HG03103 (cell line): ENCODE measurements around the gene CEBPE.

ENCODE experiments used
- ATAC-seq: cut with Tn5 transposase; IDR thresholded peaks from one replicate; pipeline ENCODE4 v1.9.1; 2021; ENCODE audit warnings: low read depth; ENCODE audit not compliant: unreplicated experiment

Gene CEBPE

GRCh38 chr14:23118506-23119362 lies at the start of gene CEBPE:
Gene CEBPE (minus strand): TSS chr14:23119255. CDS start chr14:23119091, 164 bp downstream.
- ATAC-seq: no peak

- ATAC-seq: no peak
Observed at GRCh38 chr14:23168246-23168645, 49.2 kb upstream of the CEBPE start.

GRCh38 chr14:23167116-23167847 lies 48.2 kb upstream of the CEBPE start:
- ATAC-seq: no peak

- no peak for ATAC-seq
Observed at GRCh38 chr14:23164949-23165348, 45.9 kb upstream of the CEBPE start.

GRCh38 chr14:23164250-23164649 lies 45.2 kb upstream of the CEBPE start:
- no peak for ATAC-seq

- no peak for ATAC-seq
Observed at GRCh38 chr14:23163830-23164229, 44.8 kb upstream of the CEBPE start.

- no peak for ATAC-seq
Observed at GRCh38 chr14:23162800-23163199, 43.7 kb upstream of the CEBPE start.

GRCh38 chr14:23162005-23162404 lies 43.0 kb upstream of the CEBPE start:
- ATAC-seq: no peak

GRCh38 chr14:23160924-23161522 lies 42.0 kb upstream of the CEBPE start:
- ATAC-seq: no peak

GRCh38 chr14:23159532-23159931 lies 40.5 kb upstream of the CEBPE start:
- ATAC-seq: no peak

- ATAC-seq: no peak
Observed at GRCh38 chr14:23158779-23159178, 39.7 kb upstream of the CEBPE start.

- ATAC-seq: no peak
Observed at GRCh38 chr14:23154964-23155587, 36.0 kb upstream of the CEBPE start.

- ATAC-seq: no peak
Observed at GRCh38 chr14:23153851-23154796, 35.1 kb upstream of the CEBPE start.

GRCh38 chr14:23151342-23151741 lies 32.3 kb upstream of the CEBPE start:
- ATAC-seq: no peak

- ATAC-seq: no peak
Observed at GRCh38 chr14:23149745-23150144, 30.7 kb upstream of the CEBPE start.

GRCh38 chr14:23148591-23149249 lies 29.7 kb upstream of the CEBPE start:
- no peak for ATAC-seq

GRCh38 chr14:23147676-23148075 lies 28.6 kb upstream of the CEBPE start:
- no peak for ATAC-seq

- no peak for ATAC-seq
Observed at GRCh38 chr14:23146980-23147379, 27.9 kb upstream of the CEBPE start.

- ATAC-seq: no peak
Observed at GRCh38 chr14:23146351-23146910, 27.4 kb upstream of the CEBPE start.
